Fibroblast of skin of left quadriceps (primary cell): ENCODE results near the gene YDJC.
"Not testable (repeated sequence)": the region's sequence is repeated elsewhere in the genome, so short reads cannot be mapped to it uniquely, and the experiment has no call there.

Experiments used
- DNase-seq, 2 experiments: peaks; one replicate each; pipeline ENCODE4 v3.0.0-alpha.2; 2013; ENCODE audit warnings: low read depth in 2 of 2

The YDJC gene

DNA sequence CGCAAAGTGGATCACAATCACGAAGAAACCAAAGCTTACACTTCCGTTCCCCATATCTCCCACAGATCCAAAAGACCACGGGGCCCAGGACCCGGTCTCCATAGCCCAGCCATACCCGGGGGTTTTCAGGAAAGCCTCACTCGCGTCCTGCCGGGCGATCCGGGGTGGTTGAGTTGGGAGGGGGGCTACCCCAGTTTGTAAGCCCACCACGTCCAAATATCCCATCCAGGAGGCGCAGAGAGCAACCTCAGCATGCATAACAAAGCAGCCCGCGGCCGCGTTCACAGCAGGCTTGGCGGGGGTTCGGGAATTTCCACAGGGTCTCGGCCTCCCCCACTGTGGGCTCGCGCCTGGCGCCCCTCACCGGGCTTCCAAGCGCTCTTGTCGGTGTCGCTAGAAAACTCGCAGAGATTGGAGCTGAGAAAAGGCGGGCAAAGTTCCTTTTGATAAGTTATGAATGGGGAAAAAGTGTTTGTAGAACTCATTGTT, 21.7 kb upstream of the YDJC start:
- DNase-seq = no peak

DNA sequence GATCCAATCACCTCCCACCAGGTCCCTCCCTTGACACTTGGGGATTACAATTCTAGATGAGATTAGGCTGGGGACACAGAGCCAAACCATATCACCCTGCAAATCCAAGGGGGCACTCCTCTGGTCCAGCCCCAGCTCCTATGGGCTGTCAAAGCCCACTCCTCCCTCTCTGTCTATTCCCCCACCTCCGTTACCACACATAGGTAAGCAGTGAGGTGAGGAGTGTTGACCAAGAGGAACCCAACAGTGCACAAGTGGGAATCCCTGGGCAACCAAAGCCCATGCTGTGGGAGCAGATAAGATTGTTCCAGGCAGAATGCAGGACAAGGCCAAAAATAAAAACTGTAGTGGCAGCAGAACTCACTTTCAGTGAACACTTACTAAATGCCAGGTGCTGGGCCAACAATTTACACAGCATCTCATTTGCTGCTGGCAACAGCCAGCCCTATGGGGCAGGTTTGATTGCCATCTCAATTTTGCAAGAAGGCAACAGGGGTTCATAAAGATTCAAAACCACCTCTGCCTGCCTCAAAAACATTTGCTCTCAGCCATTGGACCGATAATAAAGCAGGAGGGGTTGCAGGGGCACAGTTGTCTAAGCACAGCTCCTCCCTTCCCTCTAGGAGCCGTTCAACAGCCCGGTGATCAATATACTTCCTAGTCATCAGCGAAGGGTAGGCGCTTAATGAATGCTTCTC, 21.1 kb upstream of the YDJC start:
- no peak for DNase-seq

DNA sequence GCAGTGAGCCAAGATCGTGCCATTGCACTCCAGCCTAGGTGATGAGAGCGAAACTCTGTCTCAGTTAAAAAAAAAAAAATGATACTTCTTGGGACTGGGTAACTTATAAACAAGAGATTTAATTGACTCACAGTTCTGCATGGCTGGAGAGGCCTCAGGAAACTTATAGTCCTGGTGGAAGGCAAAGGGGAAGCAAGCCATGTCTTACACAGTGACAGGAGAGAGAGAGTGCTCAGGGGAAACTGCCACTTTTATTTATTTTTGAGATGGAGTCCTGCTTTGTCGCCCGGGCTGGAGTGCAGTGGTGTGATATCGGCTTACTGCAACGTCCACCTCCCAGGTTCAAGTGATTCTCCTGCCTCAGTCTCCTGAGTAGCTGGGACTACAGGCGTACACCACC, 20.5 kb upstream of the YDJC start:
- no peak for DNase-seq

DNA sequence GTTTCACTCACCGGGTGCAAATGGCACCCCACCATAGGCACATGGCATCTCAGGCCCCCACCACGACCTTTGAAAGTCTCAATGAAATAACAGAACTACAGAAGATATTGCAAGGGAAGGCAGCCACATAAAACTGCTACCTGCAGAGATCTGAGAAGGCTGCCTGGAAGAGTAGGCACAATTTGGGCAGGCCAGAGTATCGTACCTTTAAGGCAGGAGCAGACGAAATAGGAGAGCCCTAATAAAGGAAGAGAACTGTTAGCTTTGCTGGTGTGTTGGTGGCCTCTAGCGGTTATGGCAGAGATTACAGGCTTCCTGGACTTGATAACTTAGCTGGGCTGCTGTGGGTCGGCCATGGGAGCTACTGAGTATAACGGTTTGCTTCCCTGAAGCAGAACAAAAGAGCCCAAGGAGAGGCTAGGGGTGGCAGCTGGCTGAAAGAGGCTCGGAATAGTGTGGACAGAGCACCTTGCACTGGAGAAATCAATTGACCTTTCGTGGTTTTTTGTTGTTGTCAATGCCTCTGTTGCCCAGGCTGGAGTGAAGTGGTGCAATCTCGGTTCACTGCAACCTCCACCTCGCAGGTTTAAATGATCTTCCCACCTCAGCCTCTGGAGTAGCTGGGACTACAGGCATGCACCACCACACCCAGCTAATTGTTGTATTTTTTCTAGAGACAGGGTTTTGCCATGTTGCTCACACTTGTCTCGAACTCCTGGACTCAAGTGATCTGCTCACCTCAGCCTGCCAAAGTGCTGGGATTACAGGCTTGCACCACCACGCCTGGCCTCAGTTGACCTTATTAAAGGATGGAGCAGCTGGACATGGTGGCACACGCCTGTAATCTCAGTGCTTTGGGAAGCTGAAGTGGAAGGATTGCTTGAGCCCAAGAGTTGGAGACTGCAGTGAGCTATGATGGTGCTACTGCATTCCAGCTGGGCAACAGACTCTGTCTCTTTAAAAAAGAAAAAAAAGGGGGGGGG, 17.1 kb upstream of the YDJC start:
- peak; percentile 48 to 56 for DNase-seq

DNA sequence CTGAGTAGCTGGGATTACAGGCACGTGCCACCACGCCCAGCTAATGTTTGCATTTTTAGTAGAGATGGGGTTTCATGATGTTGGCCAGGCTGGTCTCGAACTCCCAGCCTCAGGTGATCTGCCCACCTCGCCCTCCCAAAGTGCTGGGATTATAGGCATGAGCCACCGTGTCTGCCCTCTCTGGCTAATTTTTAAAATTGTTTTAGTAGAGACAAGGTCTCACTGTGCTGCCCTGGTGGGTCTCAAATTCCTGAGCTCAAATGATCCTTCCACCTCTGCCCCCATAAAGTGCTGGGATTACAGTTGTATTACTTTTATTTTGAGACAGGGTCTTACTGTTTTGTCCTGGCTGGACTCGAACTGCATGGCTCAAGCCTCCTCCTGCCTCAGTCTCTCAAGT, 15.7 kb upstream of the YDJC start:
- not testable (repeated sequence) for DNase-seq

DNA sequence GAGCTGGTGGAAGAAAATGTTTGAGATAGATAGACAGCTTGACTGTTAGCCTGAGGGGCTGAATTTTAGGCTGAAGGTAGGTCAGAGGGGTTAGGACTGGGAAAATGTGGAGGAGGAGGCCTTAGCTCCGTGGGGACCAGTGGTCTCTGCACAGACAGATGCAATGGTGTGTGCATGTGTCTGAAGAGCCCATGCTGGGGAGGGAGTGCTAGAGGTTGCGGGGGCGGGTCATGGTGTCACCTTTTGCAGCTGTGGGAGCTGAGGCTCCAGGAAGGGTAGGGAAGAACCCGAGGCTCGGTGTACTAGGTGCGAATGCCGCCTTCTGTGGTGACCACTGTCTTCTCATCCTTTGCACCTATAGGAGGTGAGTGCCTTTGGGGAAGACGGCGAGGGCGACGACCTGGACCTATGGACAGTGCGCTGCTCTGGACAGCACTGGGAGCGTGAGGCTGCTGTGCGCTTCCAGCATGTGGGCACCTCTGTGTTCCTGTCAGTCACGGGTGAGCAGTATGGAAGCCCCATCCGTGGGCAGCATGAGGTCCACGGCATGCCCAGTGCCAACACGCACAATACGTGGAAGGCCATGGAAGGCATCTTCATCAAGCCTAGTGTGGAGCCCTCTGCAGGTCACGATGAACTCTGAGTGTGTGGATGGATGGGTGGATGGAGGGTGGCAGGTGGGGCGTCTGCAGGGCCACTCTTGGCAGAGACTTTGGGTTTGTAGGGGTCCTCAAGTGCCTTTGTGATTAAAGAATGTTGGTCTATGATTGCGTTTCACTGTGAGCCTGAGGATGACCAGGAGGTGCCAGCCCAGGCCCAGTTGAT, 13.9 kb upstream of the YDJC start:
- no peak for DNase-seq

DNA sequence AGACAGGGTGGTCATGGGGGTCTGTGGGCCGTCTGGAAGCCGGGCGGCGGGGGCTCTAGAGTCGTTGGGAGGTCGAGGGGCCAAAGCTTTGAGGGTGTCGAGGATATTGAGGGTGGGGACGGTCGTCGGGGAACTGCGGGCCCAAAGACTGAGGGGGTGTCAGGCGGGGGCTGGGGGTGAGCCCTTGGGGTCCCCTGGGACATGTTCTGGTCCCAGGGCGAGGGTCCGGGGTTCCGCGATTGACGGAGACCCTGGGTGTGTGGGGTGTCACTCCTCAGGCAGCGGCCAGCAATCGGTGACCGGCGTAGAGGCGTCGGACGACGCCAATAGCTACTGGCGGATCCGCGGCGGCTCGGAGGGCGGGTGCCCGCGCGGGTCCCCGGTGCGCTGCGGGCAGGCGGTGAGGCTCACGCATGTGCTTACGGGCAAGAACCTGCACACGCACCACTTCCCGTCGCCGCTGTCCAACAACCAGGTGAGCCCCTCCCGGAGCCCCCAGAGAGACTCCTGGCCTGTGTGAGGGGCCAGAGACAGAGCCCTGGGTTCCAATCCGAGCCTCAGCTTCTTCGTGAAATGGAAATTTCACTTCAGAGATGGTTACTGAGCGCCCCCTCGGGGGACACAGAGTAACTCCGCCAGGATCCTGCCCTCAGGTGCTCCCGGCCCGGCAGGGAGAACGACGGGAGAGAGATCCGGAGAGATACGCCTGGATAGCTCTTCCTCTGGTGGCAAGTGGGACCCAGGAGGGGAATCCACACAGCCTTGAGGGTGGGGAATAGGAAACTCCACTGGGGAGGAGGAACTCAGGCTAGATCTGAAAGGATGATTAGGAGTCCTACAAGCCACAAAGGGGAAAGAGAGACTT, 13.0 kb upstream of the YDJC start:
- no peak for DNase-seq

DNA sequence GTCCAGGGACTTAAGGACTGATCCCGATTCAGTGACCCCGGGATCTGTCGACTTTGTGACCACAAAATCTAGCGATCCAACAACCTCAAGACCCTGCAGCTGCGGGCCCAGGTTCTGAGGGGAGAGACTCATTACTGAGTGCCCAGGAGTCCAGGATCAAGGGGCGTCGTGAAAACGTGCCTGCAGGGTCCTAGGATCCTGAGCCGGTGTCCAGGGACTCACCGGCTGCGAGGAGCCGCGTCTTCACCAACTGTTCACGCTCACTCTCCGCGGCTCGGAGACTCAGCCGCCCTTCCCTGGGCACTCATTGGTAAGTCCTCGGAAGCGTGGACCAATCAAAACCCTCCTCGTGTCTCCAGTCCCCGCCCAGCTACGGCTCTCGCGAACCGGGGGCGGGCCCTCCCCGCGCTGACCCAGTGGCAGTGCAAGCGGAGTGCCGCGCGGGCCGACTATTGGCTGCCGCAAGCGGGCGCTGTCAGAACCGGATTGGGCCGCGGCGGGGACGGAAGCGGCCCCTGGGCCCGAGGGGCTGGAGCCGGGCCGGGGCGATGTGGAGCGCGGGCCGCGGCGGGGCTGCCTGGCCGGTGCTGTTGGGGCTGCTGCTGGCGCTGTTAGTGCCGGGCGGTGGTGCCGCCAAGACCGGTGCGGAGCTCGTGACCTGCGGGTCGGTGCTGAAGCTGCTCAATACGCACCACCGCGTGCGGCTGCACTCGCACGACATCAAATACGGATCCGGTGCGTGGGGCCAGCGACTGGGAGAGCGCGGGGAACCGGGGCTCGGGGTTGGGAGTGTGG, 12.2 kb upstream of the YDJC start, which contains the start of gene SDF2L1:
SDF2L1 (plus strand) TSS at position 514 of the 795 bp plus-strand sequence; CDS start at position 549, 35 bp downstream.
- DNase-seq = peak; percentile 96

DNA sequence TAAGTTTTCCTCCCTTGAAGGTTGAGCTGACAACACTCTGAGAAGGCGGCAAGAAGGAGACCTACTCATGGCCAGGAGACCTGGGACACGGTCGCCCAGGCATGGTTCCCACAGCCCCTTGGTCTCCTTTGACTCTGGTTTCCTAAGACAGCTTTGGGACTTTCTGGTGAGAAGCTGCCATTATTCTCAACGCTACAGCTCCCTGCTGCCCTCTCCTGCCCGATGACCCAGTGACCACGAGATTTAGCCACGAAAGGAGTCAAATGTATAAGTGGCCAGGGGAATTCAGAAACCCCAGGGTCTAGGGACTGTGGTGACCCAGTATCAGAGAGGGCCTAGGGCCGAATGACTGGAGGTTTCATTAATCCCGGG, 11.6 kb upstream of the YDJC start:
- no peak for DNase-seq

DNA sequence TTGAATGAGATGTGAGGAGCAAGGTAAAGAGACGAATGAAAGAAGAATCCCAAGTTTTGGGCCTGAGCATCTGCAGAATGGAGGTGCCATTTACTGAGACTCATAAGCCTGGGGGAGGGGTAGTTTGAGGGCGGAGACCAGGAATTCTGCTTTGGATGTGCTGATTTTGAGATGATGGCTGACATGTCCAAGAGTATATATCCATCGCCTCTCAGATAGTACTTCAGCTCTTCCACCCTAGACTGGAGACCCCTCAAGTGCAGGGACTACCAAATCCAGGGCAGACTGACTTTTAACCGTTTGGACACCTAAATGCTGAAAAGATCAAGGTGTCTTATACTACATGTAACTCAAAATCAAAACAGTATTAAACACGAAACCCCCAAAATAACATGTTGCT, 11.0 kb upstream of the YDJC start:
- DNase-seq = no peak

DNA sequence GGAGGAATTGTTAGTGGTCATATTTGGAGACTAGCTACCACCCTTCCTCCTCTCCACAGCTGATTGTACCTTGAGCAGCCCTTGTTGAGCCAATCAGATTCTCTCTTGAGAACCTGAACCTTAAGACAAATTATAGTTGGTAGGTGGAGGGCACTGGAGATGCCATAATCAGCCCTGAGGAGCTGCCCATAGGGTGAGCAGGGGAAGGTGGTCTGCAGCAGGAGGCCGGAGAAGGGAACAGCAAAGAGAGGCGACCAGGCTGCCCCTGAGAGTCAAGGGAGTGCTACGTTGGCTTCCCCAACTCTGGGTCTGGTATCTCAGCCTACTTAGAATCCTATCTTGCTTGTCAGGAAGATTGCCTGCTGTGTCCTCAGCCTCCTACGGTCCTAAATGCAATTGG, 9.5 kb upstream of the YDJC start:
- no peak for DNase-seq

DNA sequence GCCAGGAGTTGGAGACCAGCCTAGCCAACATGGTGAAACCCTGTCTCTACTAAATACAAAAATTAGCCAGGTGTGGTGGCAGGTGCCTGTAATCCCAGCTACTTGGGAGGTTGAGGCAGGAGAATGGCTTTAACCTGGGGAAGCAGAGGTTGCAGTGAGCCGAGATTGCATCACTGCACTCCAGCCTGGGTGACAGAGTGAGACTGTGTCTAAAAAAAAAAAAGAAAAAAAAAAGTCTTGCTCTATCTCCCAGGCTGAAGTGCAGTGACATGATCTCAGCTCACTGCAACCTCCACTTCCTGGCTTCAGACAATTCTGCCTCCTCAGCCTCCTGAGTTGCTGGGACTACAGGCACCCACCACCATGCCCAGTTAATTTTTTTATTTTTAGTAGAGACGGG, 7.6 kb upstream of the YDJC start:
- DNase-seq = not testable (repeated sequence)

DNA sequence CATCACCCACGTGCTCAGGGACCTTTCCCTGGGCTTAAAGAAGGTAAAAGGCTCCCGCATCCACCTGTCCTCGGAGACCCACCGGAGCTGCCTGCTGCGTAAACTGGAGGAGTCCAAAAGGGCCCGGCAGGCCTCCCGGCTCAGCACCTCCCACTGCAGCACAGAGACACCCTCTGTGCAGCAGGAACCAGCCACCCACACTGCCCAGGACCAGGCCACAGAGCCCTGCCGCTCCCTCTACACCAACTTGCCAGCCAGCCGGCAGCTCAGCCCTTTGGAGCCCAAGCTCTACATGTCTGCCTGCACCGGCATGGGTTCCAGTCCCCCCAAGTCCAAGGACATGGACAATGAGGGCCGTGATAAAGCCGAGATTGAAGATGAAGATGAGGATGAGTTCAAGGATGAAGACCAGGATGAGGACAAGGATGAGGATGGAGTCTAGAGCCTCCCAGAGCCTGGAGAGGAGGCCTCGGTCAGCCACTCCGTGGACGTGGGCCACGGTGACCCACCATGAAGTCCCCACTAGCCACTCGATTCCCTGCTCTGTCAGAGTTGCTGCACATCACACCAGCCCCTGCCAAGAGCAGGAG, 6.9 kb upstream of the YDJC start:
- DNase-seq = no peak

DNA sequence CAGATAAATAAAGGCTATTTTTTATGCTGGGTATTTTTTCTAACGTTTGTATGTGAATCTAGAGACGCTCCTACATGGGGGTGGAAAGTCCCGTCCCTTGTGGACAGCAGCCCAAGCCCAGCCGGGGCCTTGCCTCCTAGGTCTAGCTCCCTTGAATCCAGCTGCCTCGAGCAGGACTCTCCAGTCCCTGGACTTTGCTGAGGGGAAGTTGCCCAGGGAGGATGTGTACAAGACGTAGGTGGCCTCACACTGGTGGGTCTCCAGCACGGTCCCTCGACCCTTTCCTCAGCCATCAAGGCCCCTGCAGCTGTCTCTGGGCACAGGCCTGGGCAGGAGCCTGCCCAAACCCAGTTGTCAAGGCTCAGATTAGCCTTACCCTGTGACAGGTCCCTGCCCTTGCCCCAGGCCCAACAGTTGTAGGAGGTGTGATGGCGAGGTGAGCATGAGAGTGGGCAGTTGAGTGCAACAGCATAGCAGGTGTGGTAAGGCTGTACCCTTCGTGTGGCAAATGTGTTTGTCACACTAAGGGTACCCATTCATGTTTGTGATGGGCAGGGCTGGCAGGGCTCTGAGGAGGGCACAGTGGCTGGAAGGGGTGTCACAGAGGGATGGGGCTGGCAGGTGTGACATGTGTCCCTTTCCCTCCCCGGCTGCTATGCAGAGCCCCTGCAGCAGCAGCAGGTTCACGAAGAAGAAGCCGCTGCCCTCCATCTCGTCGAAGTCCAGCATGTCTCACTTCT, 6.1 kb upstream of the YDJC start:
- no peak for DNase-seq

DNA sequence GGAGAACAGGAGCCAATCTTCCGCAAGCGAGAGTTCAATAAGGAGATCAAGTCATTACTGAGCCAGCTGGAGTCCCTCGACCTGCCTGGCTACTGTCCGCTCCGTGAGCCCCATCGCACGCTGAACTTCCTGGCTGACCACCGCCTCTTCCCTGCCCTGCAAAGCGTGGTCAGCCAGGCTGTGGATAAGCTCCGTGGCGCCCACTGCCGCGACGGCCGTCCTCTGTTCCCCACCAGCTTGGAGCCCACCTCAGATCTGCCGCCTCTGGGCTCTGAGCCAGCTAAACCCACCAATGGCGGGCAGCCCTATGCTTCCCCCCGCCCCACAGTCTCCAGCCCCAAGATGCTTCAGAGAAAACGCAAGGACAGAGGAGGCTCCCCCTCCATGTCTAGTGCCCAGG, 5.0 kb upstream of the YDJC start:
- DNase-seq = no peak

DNA sequence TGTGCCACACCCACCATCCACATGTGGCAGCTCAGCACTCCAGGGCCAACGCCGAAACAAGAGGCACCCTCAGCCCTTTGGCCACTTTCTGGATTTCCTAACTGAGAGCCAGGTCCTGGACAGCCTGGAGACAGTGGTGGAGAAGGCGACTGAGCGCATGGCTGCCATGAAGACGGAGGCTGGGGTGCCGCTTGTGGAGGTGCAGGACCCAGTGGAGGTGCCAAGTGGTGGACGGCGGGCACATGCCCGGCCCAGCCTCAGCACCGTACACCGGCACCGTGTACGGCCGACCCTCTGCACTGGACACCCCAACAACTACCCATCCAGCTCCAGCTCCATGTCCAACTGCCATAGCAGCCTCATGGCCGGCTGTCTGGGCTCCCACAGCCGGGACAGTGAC, 4.3 kb upstream of the YDJC start:
- no peak for DNase-seq

DNA sequence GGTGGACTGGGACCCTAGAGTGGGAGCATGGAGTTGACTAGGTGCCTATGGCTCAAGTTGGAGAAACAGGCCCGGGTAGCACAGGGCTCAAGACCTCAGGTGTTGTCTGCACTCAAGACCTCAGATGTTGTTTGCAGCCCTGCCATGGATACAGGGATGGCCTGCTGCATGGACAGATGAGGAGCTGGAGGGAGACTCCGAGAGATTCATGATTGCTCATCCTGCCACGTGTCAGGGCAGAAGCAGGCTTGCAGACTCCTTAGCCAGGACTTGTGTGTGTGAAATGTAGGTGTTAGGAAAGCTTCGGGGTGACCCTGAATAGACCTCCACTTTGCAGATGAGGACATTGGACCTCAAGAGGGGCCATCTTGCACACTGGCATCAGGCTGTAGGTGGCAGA, 3.7 kb upstream of the YDJC start:
- DNase-seq = no peak

DNA sequence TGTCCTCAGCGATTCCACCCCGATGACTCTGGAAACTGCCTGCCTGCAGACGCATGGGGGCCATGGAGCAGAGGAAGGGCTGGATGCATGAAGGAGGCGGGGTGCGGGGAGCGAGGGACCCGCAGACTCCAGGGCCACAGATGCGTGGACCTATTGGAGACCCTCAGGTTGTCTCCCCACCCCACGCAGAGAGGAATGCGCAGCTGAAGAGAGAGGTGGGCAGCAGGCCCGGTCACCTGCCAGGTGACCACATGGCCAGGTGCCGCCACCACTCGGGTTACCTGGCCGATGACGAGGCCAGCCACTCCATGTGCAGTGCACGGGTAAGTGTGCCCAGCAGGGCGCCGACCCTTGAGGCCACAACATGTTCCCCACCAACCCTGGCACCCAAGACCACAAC, 3.1 kb upstream of the YDJC start:
- DNase-seq = no peak

DNA sequence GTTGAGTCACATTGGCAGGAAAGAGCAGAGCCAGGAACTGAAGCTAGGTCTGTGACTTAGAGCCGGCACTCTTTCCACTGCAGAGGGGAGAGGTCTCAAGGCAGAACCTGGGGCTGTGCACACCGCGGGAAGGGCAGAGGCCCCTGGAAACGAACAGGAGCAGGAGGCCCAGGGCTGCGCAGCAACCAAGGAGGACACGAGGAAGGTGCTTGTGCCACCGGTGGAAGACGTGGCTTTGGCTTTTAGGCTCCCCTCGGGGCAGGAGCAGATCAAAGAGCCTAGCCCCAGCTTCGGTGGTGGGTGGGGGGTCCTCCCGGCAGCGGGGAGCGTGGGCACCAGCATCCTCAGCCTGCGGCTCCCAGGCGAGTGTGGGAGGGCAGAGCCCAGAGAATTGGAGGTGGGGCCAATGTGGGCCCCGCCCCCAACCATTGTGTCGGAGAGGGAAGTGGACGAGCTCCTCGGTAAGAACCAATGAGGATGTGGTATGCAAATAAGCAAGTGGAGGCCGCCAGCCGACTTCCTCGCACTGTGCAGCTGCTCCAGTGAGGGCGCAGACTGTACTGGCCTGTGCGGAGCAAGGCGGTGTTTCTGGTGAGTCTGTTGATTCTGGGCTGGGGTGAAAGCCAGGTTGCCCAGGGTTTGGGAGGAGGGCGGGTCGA, 2.5 kb upstream of the YDJC start, which contains the start of gene CCDC116:
CCDC116 (plus strand) TSS at position 524 of the 659 bp plus-strand sequence. CDS start 422 bp downstream, outside the sequence.
- DNase-seq = no peak
